H1 (cell line): ENCODE data around the gene PLSCR5. TPM values are rescaled to one million over a fixed set of nuclear protein-coding genes. Genes with fewer than 3 reads are reported as not detected.

ENCODE experiments used
- NRF1 ChIP-seq: IDR thresholded peaks from 2 replicates; pipeline ENCODE4 v1.6.1; 2011; ENCODE audit warnings: mild to moderate bottlenecking, low read depth, low read length, improper control_type of control experiment
- polyA plus RNA-seq, 7 experiments: library from polyadenylated mRNA; depleted of rRNA in 3 of 7; stranded (reverse) in 5 of 7; unstranded in 2 of 7; fragments of >200 nt in 5 of 7; fragments of 200-250 nt in 2 of 7; gene quantifications; 1 replicate in 5 of 7; 2 replicates in 1 of 7; 4 replicates in 1 of 7; pipeline versions ENCODE4 v1.2.1 to v1.2.3, GENCODE V29; 2011 to 2013; ENCODE audit warnings: missing spikeins in 2 of 7, mixed read lengths in 2 of 7
- total RNA-seq: library from RNA; stranded (reverse); fragmentation: NEBNext Ultra II Directional; extraction: Animal tissue kit (Norgen Biotek cat#: 25700); gene quantifications from 2 replicates; pipeline ENCODE4 v1.2.1, GENCODE V29; 2021
- TF ChIP-seq, protein P1 (sequence below): IDR thresholded peaks from 2 replicates; pipeline ENCODE4 v1.6.1; 2012; ENCODE audit warnings: low read length, inconsistent platforms

PLSCR5 gene
- total and polyA plus RNA-seq, 2 of the 8 experiments (the other 6 are each of a cell fraction or from before 2014, with no cell fraction given), result not detected

DNA sequence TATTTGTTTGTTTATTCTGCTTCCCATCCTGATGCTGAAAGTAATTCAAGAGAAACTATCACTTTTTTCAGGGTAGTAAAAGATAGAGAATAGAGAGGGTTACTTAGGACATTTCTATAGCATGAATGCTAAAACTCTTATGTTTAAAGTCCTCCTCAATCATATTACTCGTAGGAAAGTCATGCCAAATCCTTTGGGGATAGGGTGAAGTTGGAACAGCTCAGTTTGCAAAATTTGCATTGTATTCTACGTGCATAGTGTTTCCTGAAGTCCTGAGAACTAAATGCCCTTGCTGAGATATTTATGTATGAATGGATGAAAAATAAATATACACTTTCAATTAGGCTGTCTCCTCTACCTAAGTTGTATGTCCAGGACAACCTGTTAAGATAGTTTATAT, 14.6 kb downstream of the PLSCR5 start (continued):
- no peak for TF ChIP-seq NRF1
- TF ChIP-seq, protein P1, sequence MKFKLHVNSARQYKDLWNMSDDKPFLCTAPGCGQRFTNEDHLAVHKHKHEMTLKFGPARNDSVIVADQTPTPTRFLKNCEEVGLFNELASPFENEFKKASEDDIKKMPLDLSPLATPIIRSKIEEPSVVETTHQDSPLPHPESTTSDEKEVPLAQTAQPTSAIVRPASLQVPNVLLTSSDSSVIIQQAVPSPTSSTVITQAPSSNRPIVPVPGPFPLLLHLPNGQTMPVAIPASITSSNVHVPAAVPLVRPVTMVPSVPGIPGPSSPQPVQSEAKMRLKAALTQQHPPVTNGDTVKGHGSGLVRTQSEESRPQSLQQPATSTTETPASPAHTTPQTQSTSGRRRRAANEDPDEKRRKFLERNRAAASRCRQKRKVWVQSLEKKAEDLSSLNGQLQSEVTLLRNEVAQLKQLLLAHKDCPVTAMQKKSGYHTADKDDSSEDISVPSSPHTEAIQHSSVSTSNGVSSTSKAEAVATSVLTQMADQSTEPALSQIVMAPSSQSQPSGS, result no peak
